ENCODE results near the gene CHSY3.

- TF ChIP-seq CTCF (IDR thresholded peaks at IDR 0.05), result no peak
- TF ChIP-seq POLR2A (IDR thresholded peaks at IDR 0.05), result no peak
These were observed 119.7 kb downstream of the CHSY3 start for GRCh38 chr5:130024006-130024405.
